RWPE1 (cell line): Measurements from ENCODE around the gene ARID1B.

Source experiments
- CTCF ChIA-PET: fragments of 350-600 bp; sonication (Branson Sonifier 250); formaldehyde crosslinking; extraction: SDS; loops from one replicate; lab custom pipeline; 2021; lab: Yijun Ruan, JAX
- POLR2A ChIA-PET: fragments of 400-600 bp; formaldehyde crosslinking; extraction: SDS; loops from one replicate; lab custom pipeline; 2020; ENCODE audit warnings: antibody characterized with exemption; ENCODE audit not compliant: low non-redundant PET; lab: Yijun Ruan, JAX
- DNase-seq: peaks from one replicate; pipeline ENCODE4 v3.0.0; 2012; ENCODE audit warnings: low spot score
- H3K27ac ChIP-seq: fragments of 450-650 bp; 2 replicates; pipeline ENCODE4 v1.5.1; 2017
- TF ChIP-seq, protein P1 (sequence below): fragments of 450-650 bp; conservative IDR thresholded peaks from 2 replicates; pipeline ENCODE4 v1.5.1; 2017; ENCODE audit warnings: low read depth, mild to moderate bottlenecking

ARID1B gene

GRCh38 chr6:156905801-156906200 is 128.6 kb downstream of the ARID1B start:
- DNase-seq, result no peak
- TF ChIP-seq, protein P1, sequence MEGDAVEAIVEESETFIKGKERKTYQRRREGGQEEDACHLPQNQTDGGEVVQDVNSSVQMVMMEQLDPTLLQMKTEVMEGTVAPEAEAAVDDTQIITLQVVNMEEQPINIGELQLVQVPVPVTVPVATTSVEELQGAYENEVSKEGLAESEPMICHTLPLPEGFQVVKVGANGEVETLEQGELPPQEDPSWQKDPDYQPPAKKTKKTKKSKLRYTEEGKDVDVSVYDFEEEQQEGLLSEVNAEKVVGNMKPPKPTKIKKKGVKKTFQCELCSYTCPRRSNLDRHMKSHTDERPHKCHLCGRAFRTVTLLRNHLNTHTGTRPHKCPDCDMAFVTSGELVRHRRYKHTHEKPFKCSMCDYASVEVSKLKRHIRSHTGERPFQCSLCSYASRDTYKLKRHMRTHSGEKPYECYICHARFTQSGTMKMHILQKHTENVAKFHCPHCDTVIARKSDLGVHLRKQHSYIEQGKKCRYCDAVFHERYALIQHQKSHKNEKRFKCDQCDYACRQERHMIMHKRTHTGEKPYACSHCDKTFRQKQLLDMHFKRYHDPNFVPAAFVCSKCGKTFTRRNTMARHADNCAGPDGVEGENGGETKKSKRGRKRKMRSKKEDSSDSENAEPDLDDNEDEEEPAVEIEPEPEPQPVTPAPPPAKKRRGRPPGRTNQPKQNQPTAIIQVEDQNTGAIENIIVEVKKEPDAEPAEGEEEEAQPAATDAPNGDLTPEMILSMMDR, result no peak
- CTCF ChIA-PET, result no interaction called here
- POLR2A ChIA-PET, result interaction anchor here (0.6 kb wide), 1 partner anchor 28 kb away, joined by 3 read pairs; no protein-coding TSS in a partner anchor
- no peak overlapping the region for H3K27ac ChIP-seq

DNA sequence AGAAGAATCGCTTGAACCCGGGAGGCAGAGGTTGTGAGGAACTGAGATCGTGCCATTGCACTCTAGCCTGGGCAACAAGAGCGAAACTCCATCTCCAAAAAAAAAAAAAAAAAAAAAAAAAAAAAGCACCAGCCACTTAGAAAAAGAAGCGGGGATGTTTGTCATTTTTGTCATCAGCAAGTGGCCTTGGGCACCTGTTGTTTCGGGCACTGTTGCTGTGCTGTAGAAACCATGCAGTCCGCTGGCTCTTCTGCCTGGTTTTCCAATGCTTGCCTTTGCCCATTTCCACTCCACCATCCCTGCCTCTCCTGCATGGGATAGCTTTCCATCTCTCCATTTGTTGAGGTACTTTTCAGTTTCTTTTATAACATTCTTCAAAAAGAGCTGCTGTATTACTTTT is 129.3 kb downstream of the ARID1B start:
- no peak for DNase-seq
- POLR2A ChIA-PET, result no interaction called here
- CTCF ChIA-PET, result no interaction called here
- no peak overlapping the region for H3K27ac ChIP-seq
- TF ChIP-seq, protein P1, result no peak

GRCh38 chr6:156909212-156910010 is 132.2 kb downstream of the ARID1B start:
- POLR2A ChIA-PET, result no interaction called here
- CTCF ChIA-PET, result no interaction called here

DNA sequence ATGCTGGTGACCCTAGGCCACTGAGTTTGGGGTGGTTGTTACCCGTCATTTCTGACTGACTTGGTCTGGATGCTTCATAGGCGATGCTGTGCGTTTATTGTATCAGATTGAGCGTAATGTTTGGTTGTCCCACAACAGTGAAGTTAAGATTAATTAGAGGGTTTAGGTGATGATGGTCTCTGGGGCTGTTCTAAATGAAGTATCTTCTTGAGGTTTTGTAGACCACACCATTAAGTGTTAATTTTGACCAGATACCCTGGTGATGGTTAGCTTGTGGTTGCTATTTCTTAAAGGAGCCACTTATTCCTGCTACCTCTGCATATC is 132.8 kb downstream of the ARID1B start:
- DNase-seq, result no peak
- ChIA-PET CTCF (no interaction called here), POLR2A (no interaction called here)
- TF ChIP-seq, protein P1, result no peak
- H3K27ac ChIP-seq, result no peak overlapping the region

More at GRCh38 chr6:156909212-156910010, 132.2 kb downstream of the ARID1B start:
- no peak for DNase-seq
- no peak overlapping the region for H3K27ac ChIP-seq
- TF ChIP-seq, protein P1, result no peak

DNA sequence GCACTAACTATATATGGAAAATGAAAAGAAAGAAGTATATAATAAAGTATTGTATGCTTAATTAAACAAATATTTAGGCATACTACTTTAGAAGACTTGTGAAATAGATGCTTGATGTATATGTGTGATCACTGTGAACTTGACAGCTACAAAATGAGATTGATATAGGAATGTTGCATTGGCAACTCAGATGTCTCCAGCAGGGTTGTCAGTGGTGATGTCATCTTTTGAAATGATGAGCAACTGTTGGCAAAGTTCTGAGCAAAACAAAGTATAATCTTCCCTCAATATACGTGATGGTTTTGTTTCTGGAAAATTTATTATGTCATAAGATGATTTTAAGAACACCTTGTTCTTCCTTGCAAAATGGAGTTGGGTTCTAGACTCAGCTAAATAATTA is 133.8 kb downstream of the ARID1B start:
- H3K27ac ChIP-seq, result no peak overlapping the region
- DNase-seq, result no peak
- POLR2A ChIA-PET, result no interaction called here
- CTCF ChIA-PET, result no interaction called here
- TF ChIP-seq, protein P1, result no peak

- TF ChIP-seq, protein P1, result no peak
- no peak for DNase-seq
- H3K27ac ChIP-seq, result no peak overlapping the region
- CTCF ChIA-PET, result no interaction called here
- POLR2A ChIA-PET, result no interaction called here
These were observed 134.4 kb downstream of the ARID1B start for GRCh38 chr6:156911581-156911980.
